Prostate gland (tissue), 2 donors: ENCODE measurements around the gene VGF.

Source experiments
- POLR2A ChIP-seq: fragments of 450-650 bp; IDR thresholded peaks from one replicate; pipeline ENCODE4 v1.6.1; 2016; ENCODE audit warnings: antibody characterized with exemption, mild to moderate bottlenecking
- TF ChIP-seq, protein P1 (sequence below), 4 experiments: fragments of 200-600 bp in 2 of 4; fragments of 450-650 bp in 2 of 4; sonication (generic) in 2 of 4; IDR thresholded peaks; 1 replicate in 3 of 4; 2 replicates in 1 of 4; pipeline ENCODE4 v1.5.1; 2016 to 2019; ENCODE audit warnings: antibody characterized with exemption in 4 of 4, mild to moderate bottlenecking in 2 of 4, moderate library complexity in 2 of 4

DNA sequence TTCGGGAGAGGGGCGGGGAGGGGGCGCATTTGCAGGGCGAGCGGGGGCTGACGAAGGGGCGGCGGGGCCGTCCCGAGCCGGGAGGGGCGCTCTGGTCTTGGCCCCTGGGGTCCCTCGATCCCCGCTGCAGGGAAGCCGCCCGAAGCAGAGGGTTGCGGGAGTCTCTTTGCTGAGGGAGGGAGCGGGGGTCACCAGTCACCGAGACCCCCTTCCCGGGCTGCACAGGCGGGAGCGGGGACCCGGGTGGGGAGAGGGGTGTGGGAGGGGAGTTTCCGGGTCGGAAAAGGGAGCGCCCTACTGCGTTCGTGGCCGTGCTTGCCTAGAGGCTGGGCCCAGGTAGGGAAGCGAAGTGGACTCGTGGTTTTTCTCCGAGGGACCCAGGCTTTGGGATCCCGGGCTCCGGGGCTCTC lies 10.7 kb downstream of the VGF start:
- TF ChIP-seq, protein P1, sequence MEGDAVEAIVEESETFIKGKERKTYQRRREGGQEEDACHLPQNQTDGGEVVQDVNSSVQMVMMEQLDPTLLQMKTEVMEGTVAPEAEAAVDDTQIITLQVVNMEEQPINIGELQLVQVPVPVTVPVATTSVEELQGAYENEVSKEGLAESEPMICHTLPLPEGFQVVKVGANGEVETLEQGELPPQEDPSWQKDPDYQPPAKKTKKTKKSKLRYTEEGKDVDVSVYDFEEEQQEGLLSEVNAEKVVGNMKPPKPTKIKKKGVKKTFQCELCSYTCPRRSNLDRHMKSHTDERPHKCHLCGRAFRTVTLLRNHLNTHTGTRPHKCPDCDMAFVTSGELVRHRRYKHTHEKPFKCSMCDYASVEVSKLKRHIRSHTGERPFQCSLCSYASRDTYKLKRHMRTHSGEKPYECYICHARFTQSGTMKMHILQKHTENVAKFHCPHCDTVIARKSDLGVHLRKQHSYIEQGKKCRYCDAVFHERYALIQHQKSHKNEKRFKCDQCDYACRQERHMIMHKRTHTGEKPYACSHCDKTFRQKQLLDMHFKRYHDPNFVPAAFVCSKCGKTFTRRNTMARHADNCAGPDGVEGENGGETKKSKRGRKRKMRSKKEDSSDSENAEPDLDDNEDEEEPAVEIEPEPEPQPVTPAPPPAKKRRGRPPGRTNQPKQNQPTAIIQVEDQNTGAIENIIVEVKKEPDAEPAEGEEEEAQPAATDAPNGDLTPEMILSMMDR (IDR thresholded peaks at IDR 0.05): no peak
- TF ChIP-seq POLR2A: no peak
